Measurements from ENCODE around the gene EXOSC7.
"Not testable (repeated sequence)": the region's sequence is repeated elsewhere in the genome, so short reads cannot be mapped to it uniquely, and the experiment has no call there.

The EXOSC7 gene

GRCh38 chr3:44961888-44962287 is 14.2 kb upstream of the EXOSC7 start:
- DNase-seq (ENCODE audit: low read depth in 3 of 3, low spot score in 1 of 3) = no peak

- no peak for DNase-seq (ENCODE audit: low read depth in 3 of 3, low spot score in 1 of 3)
Observed at GRCh38 chr3:44962621-44963393, 13.2 kb upstream of the EXOSC7 start.

- no peak for DNase-seq (ENCODE audit: low read depth in 3 of 3, low spot score in 1 of 3)
Observed at GRCh38 chr3:44963571-44964325, 12.3 kb upstream of the EXOSC7 start.

DNA sequence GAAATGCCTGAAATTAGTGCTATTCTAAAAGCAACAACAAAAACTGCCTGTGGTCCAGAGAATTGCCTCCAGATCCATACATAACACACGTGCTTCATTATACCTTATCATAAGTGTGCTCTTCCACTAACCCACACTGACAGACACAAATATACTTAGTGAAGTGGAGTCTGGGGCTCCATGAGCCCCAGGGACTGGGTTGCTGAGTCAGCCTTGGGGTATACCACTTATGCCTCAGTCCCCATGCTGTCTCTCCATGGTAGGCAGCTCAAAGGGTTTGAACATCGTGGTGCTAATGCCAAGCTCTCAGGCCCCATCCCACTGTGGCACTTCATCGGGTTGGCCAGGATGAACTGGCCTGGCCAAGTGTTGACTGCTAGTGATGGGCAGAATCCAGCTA is 10.9 kb upstream of the EXOSC7 start:
- DNase-seq (ENCODE audit: low read depth in 3 of 3, low spot score in 1 of 3) = no peak

- no peak for DNase-seq (ENCODE audit: low read depth in 3 of 3, low spot score in 1 of 3)
Observed at GRCh38 chr3:44966795-44967278, 9.2 kb upstream of the EXOSC7 start.

DNA sequence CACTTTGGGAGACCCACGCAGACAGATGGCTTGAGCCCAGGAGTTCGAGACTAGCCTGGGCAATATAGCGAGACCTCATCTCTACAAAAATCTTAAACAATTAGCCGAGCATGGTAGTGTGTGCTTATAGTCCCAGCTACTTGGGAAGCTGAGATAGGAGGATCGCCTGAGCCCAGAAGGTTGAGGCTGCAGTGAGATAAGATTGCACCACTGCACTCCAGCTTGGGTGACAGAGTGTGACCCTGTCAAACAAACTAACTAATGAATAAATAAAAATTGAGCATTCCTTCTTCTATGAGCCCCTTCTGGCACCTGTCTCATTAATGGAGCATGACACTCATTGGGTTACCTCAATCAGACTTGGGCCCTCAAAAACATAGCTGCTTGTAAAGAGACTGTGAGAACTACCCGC is 7.6 kb upstream of the EXOSC7 start:
- DNase-seq (ENCODE audit: low read depth in 3 of 3, low spot score in 1 of 3) = no peak

DNA sequence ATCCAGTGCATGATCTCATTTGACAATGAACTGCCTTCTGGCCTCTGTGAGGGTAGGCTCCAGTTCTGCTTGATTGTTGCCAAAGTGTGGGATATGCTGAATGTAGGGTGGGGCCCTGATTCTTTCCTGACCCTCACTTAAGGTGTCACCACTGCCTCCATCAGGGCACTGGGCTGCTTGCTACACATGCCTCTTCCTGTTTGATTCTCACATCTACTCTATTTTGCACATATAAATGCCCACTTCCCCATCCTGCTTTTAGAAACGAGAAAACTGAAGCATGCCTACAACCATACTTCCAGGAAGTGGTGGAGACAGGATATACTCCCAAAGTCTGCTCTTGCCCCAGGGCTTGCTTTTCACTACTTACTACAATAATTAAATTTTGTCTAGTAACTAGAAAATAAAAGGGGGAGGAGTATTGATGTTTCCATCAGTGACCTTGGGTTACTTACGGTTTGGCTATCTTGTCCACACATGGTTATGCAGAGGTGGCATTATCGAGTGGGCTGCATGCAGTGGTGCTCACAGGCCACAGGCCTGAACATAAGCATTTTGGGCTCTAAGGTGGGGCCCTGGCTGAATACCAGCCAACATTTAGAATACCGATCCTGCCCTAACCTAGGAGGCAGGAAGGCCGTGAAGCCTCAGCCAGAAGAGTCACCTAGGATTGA is 6.8 kb upstream of the EXOSC7 start:
- no peak for DNase-seq (ENCODE audit: low read depth in 3 of 3, low spot score in 1 of 3)

DNA sequence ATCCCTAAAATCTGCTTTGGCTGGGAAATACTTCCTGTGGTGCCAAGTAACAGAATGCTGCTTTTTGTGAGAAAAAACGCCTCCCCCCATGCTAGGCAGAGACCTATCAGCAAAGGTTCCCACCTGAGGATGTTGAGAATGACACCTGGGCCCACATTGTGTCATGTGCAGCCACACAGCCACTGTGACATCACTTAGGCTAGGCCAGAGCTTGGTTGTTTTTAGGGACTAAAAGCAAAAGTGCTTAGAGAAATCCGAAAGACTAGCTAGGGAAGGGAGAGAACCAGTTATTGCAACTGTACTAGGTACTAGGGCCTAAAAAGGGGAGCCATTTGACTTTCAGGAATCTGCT is 6.2 kb upstream of the EXOSC7 start:
- DNase-seq (ENCODE audit: low read depth in 3 of 3, low spot score in 1 of 3) = no peak

DNA sequence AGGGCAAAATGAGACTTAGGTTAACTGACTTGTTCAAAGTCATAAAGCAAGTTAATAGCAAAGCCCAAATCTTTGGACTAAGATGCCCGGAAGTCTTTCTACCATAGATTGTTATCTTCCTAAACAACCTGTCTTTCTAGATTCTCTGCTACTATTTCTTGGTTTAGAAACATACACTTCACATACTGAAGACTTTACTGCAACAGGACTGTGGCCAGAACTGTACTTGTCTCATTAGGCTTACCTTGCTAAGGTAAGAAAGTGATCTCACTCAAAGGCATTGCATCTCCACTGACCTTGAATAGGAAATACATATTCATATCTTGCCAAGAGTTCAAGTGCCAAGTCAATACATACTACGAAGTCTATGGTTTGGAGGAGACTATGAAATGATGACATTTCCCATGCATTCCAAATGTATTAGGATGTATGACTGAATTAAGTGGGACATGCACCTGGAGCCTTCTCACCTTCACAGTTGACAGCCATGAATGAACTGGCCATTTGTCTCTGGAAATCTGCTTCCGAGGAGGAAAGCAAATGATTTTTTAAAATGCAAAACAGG is 5.0 kb upstream of the EXOSC7 start:
- no peak for DNase-seq (ENCODE audit: low read depth in 3 of 3, low spot score in 1 of 3)

- no peak for DNase-seq (ENCODE audit: low read depth in 3 of 3, low spot score in 1 of 3)
Observed at GRCh38 chr3:44974416-44974815, 1.6 kb upstream of the EXOSC7 start.

GRCh38 chr3:44981220-44981619 is 5.2 kb downstream of the EXOSC7 start:
- DNase-seq (ENCODE audit: low read depth in 3 of 3, low spot score in 1 of 3) = no peak

DNA sequence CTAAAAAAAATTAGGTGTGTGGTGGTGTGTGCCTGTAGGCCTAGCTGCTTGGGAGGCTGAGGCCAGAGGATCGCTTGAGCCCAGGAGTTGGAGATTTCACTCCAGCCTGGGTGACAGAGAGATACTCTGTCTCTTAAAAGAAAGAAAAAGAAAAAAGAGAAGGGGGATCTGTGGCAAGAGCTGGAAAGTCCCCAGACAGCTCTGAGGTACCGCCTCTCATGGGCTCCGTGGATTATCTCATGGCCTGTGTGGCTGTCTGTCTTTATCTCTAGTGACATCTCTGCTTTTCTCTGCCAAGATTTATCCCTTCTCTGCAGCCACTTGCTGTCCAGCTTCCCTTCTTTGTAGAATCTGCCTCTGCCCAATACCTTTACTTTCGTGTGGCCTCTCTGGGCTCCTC is 5.7 kb downstream of the EXOSC7 start:
- DNase-seq (ENCODE audit: low read depth in 3 of 3, low spot score in 1 of 3) = no peak

DNA sequence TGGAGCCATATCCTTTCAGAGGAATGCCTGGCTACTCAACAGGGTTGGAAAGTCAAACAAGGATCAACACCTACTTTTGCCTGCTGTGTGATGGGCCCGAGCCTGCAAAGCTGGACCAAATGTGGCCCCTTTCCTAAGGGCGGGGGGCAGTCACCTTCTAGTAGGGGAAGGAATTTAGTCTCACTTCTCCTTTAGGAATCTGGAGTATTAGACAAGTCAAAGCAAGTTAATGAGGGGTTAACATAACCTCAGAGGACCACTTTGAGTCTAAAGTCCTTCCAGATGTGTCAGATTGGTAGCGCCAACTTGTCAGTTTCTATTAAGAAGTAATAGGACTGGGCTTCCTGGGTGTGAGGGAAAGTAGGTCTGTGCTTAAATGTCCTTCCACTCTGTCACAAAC is 6.8 kb downstream of the EXOSC7 start:
- DNase-seq (ENCODE audit: low read depth in 3 of 3, low spot score in 1 of 3) = no peak

DNA sequence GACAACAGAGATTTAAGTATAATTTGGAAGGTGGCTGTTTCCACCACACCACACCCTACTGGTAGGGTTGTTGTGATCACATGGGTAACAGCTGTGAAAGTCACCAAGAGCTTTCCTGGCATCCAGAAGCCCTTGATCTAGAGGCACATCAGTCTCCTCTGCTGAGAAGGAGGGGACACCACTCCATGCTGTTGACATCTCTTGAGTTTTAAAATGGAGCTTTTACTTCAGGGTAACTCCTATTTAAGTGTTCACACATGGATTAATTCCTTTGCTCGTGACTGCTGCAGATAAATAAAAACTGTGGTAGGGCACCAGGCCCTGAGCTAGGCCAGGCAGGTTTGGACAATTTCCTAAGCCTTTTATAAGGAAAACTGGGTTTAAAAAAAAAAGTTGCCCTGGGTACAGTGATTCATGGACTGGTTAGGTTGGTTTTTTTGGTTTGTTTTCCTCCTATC is 7.5 kb downstream of the EXOSC7 start:
- no peak for DNase-seq (ENCODE audit: low read depth in 3 of 3, low spot score in 1 of 3)

DNA sequence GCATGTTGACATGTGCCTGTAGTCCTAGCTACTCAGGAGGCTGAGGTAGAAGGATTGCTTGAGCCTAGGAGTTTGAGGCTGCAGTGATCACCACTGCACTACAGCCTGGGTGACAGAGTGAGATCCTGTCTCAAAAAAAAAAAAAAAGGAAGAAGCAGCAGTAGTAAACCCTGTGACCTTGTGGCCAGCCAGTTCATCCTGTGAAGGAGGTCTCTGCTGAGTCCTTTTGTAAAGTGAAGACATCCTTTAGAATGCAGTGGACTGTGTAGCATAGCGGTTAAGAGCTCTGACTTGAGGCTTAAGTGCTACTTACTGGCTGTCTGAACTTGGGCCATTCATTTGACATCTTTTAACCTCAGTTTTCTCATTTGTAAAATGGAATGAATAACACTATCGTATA is 8.3 kb downstream of the EXOSC7 start:
- DNase-seq (ENCODE audit: low read depth in 3 of 3, low spot score in 1 of 3) = no peak

DNA sequence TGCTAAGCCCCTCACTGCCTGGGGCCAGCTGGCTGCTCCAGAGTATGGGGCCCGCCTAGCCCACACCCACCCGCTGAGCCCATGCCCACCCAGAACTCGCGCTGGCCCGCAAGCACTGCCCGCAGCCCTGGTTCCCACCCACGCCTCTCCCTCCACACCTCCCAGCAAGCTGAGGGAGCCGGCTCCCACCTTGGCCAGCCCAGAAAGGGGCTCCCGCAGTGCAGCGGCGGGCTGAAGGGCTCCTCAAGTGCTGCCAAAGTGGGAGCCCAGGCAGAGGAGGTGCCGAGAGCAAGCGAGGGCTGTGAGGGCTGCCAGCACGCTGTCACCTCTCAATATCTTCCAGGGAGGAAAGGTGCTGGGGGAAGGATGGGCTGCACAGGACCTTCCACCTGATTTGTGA is 10.3 kb downstream of the EXOSC7 start:
- DNase-seq (ENCODE audit: low read depth in 3 of 3, low spot score in 1 of 3) = not testable (repeated sequence)

- DNase-seq (ENCODE audit: low read depth in 3 of 3, low spot score in 1 of 3) = no peak
Observed at GRCh38 chr3:44987332-44987731, 11.3 kb downstream of the EXOSC7 start.

DNA sequence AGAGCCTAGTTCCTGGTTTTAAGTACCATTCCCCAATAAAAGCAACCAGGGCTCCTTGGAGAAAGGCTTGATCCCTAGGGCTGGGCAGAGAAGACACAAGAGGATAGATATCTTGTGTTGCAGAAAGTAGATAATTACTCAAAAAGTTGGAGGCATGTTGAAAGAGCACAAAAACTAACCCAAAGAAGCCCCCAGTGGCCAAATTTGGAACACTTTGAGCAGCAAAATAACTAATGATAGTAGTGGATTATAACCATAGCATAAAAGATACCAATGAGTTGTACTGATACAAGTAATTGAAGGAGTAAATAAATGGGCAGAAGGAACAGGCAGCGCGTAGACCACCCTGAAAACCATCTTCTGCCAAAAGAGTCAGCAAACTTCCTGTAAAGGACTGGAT is 12.0 kb downstream of the EXOSC7 start:
- no peak for DNase-seq (ENCODE audit: low read depth in 3 of 3, low spot score in 1 of 3)

DNA sequence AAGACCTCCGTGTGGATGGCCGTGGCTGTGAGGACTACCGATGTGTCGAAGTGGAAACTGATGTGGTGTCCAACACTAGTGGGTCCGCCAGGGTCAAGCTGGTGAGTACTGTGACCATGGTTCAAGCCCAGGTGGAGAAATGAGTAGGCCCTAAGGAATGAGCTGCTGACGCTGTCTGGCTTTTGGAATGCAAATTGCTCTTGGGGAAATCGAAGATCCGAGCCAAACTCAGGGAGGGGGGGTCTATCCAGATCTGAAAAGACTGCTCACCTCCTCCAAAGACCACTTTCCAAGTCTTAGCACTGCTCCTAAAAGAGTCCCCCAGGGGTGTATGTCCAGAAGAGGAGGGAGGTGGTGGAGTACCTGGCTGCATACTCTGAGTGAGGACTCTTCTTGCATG is 13.1 kb downstream of the EXOSC7 start:
- no peak for DNase-seq (ENCODE audit: low read depth in 3 of 3, low spot score in 1 of 3)

GRCh38 chr3:44989636-44990373 is 13.8 kb downstream of the EXOSC7 start:
- no peak for DNase-seq (ENCODE audit: low read depth in 3 of 3, low spot score in 1 of 3)

DNA sequence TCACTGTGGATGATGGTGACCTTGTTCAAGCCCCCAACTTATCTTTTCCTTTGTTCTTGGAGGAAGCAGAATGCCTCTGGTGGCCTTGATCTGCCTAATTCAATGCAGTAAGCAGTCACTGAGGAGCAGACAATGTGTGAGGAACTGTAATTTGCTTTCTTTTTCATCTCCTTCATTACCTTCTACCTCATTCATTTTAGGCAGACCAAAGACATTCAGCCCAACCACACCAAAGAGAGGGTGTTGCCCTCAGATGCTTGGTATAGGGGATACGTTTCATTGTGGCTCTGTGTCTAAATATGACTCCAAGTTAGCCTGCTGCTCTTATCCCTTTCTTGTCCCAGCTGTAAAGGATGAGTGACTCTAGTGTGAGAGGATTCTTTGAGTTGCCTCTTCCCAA is 15.3 kb downstream of the EXOSC7 start:
- DNase-seq (ENCODE audit: low read depth in 3 of 3, low spot score in 1 of 3) = no peak

Measured in stimulated activated CD4-positive, alpha-beta T cell treated with anti-CD3 and anti-CD28 coated beads, TNF-alpha, amount 100 ng/mL, for 1 hour (primary cell).